Measurements from ENCODE around the gene FXYD7.

The FXYD7 gene

DNA sequence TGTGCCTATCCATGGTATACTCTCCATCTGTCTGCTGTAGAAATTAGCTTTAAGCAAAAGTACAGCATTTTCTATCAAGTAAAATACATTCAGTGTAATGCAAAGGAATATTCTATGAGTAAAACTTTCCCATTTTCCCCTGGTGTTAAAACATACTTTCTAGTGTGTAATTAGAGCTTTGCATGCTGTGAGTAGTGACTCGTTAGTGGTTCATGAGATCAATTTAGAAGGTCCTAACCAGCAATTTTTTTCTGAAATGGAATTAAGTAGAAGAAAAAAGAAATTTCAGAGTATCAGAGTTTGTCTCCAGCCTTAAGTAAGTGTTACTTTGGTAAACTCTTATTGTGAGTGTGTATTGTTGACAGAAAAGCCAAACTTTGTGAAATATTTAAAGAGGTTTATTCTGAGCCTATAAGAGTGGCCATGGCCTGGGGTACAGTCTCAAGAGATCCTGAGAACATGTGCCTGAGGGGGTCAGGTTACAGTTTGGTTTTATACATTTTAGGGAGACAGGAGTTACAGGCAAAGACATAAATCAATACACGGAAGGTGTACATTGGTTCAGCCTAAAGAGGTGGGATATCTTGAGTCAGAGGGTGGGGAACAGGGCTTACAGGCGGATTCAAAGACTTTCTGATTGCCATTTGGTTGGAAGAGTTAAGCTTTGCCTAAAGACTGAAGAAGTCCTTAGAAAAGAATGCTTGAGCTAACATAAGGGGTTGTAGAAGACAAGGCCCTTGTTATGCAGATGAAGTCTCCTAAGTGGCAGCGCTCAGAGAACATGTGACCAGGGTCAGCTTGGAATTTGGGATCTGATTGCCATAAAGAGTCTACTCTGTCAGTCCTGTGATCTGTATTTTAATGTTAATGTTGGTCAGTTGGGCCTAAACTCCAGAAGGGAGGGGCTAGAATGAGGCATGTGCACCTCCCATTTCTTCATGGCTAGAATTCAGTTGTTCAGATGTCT is 60.0 kb downstream of the FXYD7 start:
- DNase-seq (ENCODE audit: low read depth) = no peak
